Activated naive CD8-positive, alpha-beta T cell (primary cell): ENCODE measurements around the gene MROH2B.

Source experiments
- H3K27ac Mint-ChIP-seq: one replicate; pipeline ENCODE4 v1.8.0; 2021; ENCODE audit warnings: mixed read lengths
- H3K27me3 Mint-ChIP-seq: one replicate; pipeline ENCODE4 v1.8.0; 2021; ENCODE audit warnings: mixed read lengths
- H3K36me3 Mint-ChIP-seq: one replicate; pipeline ENCODE4 v1.8.0; 2021; ENCODE audit warnings: mixed read lengths
- H3K4me1 Mint-ChIP-seq: one replicate; pipeline ENCODE4 v1.8.0; 2021; ENCODE audit warnings: low read depth, mixed read lengths
- H3K4me3 Mint-ChIP-seq: one replicate; pipeline ENCODE4 v1.8.0; 2021; ENCODE audit warnings: mild to moderate bottlenecking, mixed read lengths
- H3K9me3 Mint-ChIP-seq: one replicate; pipeline ENCODE4 v1.8.0; 2021; ENCODE audit warnings: low read depth, mixed read lengths

Gene MROH2B

DNA sequence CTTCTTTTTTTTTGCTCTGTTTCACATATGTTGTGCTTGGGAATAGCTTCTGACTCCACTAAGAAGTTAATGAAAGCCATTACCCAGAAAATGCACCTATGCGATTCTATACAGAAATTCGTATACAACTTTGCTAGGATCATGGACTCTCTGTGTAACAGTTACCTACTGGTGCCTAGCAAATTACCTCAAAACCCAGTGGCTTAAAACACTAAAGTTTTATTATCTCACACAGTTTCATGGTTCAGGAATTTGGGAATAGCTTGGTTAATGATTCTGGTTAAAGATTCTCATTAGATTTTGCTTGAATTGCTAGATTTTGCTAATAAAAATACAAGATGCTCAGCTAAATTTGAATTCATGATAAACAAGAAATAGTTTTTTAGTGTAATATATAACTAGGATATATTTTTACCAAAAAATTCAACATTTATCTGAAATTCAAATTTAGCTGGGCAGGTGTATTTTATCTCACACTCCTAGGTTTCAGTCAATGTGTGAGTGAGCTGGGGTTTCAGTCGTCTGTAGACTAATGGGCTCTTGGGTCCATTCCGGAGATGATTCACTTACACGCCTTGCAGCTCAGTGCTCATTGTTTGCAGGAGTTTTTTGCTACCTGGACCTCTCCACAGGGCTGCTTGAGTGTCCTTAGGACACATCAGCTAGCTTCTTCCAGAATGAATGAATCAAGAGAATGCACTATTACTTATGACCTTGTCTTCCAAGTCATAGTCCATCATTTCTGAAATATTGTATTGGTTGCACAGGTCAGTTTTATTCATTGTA, 75.1 kb downstream of the MROH2B start:
- Mint-ChIP-seq H3K4me3 (no peak overlapping the region), H3K9me3 (no peaks in the 10 kb centered on the region), H3K4me1 (no peaks in the 10 kb centered on the region), H3K27ac (no peak overlapping the region), H3K27me3 (peaks cover 1% of the 10 kb centered on the region), H3K36me3 (no peaks in the 10 kb centered on the region)

- Mint-ChIP-seq H3K27me3 (peaks cover 1% of the 10 kb centered on the region), H3K4me1 (no peaks in the 10 kb centered on the region), H3K36me3 (no peaks in the 10 kb centered on the region), H3K4me3 (no peak overlapping the region), H3K9me3 (peaks cover 1% of the 10 kb centered on the region), H3K27ac (no peak overlapping the region)
These were observed 79.1 kb downstream of the MROH2B start for GRCh38 chr5:40991981-40992559.

DNA sequence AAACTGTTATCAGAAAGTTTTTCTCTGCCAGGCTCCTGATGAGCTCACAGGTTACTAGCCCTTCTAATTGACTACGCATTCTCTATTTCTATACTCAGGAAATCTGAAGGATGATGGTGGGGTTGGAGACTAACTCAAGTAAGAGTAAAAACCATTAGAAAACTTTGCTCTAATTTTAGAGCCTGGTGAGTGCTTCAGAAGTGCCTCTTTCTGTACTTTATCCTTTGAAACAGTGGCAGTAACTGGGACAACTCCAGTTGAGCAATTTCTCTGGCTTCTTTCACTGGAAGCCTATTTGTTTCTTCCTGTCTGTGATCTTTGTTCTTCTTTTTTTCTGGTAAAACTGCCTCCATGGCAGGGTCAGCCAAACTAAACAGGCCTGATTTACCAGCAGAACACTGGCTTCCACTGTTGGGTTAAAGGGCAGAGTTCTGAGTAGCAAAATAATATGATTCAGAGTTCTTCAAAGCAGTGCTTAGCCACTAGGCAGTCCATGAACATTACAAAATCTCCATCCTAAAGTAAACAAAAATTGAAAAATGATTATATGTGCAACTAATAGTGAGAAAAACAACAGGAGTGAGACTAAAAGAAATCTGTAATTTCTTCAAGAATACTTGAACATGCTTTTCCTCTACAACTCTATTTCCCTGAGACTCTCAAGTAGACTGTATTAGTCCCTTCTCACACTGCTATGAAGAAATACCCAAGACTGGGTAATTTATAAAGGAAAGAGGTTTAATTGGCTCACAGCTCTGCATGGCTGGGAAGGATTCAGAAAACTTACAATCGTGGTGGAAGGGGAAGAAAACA, 79.8 kb downstream of the MROH2B start:
- Mint-ChIP-seq H3K27me3 (peaks cover 1% of the 10 kb centered on the region), H3K9me3 (peaks cover 5% of the 10 kb centered on the region), H3K27ac (no peak overlapping the region), H3K4me3 (no peak overlapping the region), H3K36me3 (no peaks in the 10 kb centered on the region), H3K4me1 (no peaks in the 10 kb centered on the region)

GRCh38 chr5:40988746-40989510, 82.2 kb downstream of the MROH2B start:
- peaks cover 4% of the 10 kb centered on the region for H3K27me3 Mint-ChIP-seq
- peaks cover 5% of the 10 kb centered on the region for H3K9me3 Mint-ChIP-seq

GRCh38 chr5:40987349-40987748, 83.8 kb downstream of the MROH2B start:
- peaks cover 4% of the 10 kb centered on the region for H3K27me3 Mint-ChIP-seq

More at GRCh38 chr5:40988746-40989510, 82.2 kb downstream of the MROH2B start:
- Mint-ChIP-seq H3K27ac (no peak overlapping the region), H3K4me3 (no peak overlapping the region), H3K36me3 (no peaks in the 10 kb centered on the region), H3K4me1 (no peaks in the 10 kb centered on the region)

DNA sequence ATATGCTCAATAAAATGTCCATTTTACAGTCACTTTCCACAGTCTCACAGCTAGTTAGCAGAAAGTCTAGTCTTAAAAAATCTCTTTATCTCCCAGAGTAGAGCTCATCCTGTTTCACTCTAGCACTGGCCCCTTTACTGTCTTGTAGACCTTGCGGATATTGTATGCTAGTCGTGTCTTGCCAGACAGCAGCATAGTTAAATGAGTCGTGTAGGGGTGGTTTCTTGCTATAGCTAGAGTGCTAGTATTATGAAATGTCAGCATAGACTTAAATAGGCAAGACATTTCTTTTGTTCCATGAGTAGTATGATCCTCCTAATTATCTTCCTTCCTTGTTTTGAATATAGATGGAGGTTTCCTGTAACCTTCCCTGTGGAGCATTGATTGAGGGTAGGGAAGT, 84.5 kb downstream of the MROH2B start:
- no peak overlapping the region for H3K27ac Mint-ChIP-seq
- H3K9me3 Mint-ChIP-seq: peaks cover 5% of the 10 kb centered on the region
- H3K36me3 Mint-ChIP-seq: no peaks in the 10 kb centered on the region
- H3K27me3 Mint-ChIP-seq: peaks cover 4% of the 10 kb centered on the region
- H3K4me1 Mint-ChIP-seq: no peaks in the 10 kb centered on the region
- no peak overlapping the region for H3K4me3 Mint-ChIP-seq

More at GRCh38 chr5:40987349-40987748, 83.8 kb downstream of the MROH2B start:
- H3K36me3 Mint-ChIP-seq: no peaks in the 10 kb centered on the region
- no peak overlapping the region for H3K4me3 Mint-ChIP-seq
- H3K9me3 Mint-ChIP-seq: peaks cover 5% of the 10 kb centered on the region
- H3K4me1 Mint-ChIP-seq: no peaks in the 10 kb centered on the region
- H3K27ac Mint-ChIP-seq: no peak overlapping the region

GRCh38 chr5:40985501-40985900, 85.6 kb downstream of the MROH2B start:
- Mint-ChIP-seq H3K4me1 (no peaks in the 10 kb centered on the region), H3K4me3 (no peak overlapping the region), H3K27ac (no peak overlapping the region), H3K36me3 (no peaks in the 10 kb centered on the region), H3K9me3 (peaks cover 5% of the 10 kb centered on the region), H3K27me3 (peaks cover 5% of the 10 kb centered on the region)

DNA sequence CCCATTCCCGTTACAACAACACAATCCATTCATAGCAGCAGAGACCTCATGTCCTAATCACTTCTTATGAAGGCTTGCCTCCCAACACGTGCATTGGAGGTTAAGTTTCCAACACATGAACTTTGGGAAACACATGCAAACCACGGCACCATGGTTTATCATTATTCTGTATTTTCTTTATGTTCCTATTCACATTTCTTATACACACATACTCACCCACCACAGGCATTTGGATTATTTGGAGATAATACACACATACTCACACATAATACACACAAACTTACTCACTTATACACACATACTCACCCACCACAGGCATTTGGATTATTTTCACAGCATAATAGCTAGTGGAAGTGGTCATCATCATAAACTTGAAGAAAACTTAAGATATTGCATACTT, 86.3 kb downstream of the MROH2B start:
- peaks cover 5% of the 10 kb centered on the region for H3K27me3 Mint-ChIP-seq
- no peaks in the 10 kb centered on the region for H3K36me3 Mint-ChIP-seq
- H3K4me1 Mint-ChIP-seq: no peaks in the 10 kb centered on the region

GRCh38 chr5:40983781-40984180, 87.4 kb downstream of the MROH2B start:
- H3K36me3 Mint-ChIP-seq: no peaks in the 10 kb centered on the region

More for the DNA sequence above, 86.3 kb downstream of the MROH2B start:
- Mint-ChIP-seq H3K9me3 (peaks cover 5% of the 10 kb centered on the region), H3K27ac (no peak overlapping the region), H3K4me3 (no peak overlapping the region)

DNA sequence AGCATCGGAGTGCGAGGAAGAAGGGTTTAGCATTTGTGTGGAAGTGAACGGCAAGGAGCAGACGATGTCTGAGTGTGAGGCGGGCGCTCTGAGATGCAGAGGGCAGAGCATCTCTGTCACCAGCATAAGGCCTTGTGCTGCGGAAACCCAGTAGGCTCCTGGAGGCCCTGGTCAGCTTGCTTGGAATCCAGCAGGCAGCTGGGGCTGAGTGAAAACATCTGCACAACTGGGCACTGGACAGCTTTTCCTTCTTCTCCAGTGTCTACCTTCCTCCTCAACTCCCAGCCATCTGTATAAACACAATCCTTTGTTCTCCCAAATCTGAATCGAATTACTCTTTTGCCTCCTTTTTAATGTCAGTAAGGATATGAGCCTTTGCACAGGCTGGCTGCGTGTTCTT, 89.7 kb downstream of the MROH2B start:
- Mint-ChIP-seq H3K27ac (no peak overlapping the region), H3K27me3 (peaks cover 10% of the 10 kb centered on the region), H3K36me3 (no peaks in the 10 kb centered on the region), H3K4me1 (no peaks in the 10 kb centered on the region), H3K9me3 (no peaks in the 10 kb centered on the region), H3K4me3 (no peak overlapping the region)

More at GRCh38 chr5:40983781-40984180, 87.4 kb downstream of the MROH2B start:
- Mint-ChIP-seq H3K27me3 (peaks cover 8% of the 10 kb centered on the region), H3K4me3 (no peak overlapping the region), H3K4me1 (no peaks in the 10 kb centered on the region), H3K27ac (no peak overlapping the region), H3K9me3 (peaks cover 5% of the 10 kb centered on the region)

GRCh38 chr5:40976836-40977235, 94.3 kb downstream of the MROH2B start:
- Mint-ChIP-seq H3K4me3 (no peak overlapping the region), H3K27me3 (peaks cover 9% of the 10 kb centered on the region), H3K36me3 (no peaks in the 10 kb centered on the region), H3K27ac (no peak overlapping the region), H3K4me1 (no peaks in the 10 kb centered on the region), H3K9me3 (no peaks in the 10 kb centered on the region)

DNA sequence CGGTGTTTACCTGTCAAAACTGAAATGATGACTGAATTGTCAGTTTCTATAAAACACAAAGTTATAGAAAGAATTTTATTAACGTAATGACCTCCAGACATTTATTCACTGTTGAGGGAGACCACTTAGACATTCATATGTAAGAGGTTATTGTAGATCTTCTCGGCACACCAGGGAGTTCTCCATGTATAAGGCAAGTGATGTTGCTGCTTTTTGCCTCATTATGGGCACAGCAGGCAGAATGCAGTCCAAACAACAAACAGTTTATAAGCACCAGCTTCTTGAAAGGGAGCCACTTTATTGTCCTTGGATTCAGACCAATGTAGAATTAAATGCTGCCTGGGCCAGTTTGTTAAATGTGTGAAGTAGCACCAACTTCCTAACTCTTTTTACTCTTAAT, 95.1 kb downstream of the MROH2B start:
- Mint-ChIP-seq H3K27ac (no peak overlapping the region), H3K36me3 (no peaks in the 10 kb centered on the region), H3K27me3 (peaks cover 9% of the 10 kb centered on the region), H3K9me3 (no peaks in the 10 kb centered on the region), H3K4me1 (no peaks in the 10 kb centered on the region), H3K4me3 (no peak overlapping the region)

GRCh38 chr5:40973364-40974004, 97.7 kb downstream of the MROH2B start:
- H3K36me3 Mint-ChIP-seq: no peaks in the 10 kb centered on the region
- no peak overlapping the region for H3K27ac Mint-ChIP-seq
- no peaks in the 10 kb centered on the region for H3K9me3 Mint-ChIP-seq
- peaks cover 4% of the 10 kb centered on the region for H3K27me3 Mint-ChIP-seq
- H3K4me3 Mint-ChIP-seq: no peak overlapping the region
- no peaks in the 10 kb centered on the region for H3K4me1 Mint-ChIP-seq

DNA sequence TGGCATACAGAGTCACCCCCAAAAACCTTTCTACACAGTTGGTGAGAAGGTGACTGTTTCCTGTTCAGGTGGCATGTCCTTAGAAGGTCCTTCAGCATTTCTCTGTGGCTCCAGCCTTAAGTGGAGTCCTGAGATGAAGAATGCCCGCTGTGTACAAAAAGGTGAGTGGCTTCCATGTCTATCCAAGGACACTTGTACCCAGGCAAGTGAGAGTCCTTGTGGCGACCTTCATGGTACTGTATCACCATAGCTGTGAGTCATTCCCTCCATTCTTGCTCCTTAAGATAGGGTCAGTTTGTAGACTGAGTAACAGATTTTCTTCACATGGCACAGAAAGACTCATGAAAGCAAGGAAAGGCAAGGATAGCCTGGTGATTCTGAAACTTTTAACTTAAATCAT, 98.7 kb downstream of the MROH2B start:
- no peak overlapping the region for H3K4me3 Mint-ChIP-seq
- H3K27me3 Mint-ChIP-seq: peaks cover 4% of the 10 kb centered on the region
- H3K27ac Mint-ChIP-seq: no peak overlapping the region
- H3K4me1 Mint-ChIP-seq: no peaks in the 10 kb centered on the region
- H3K36me3 Mint-ChIP-seq: no peaks in the 10 kb centered on the region
- H3K9me3 Mint-ChIP-seq: no peaks in the 10 kb centered on the region
